ENCODE results near the gene MOB2.

Gene MOB2

GRCh38 chr11:1487091-1487850 is 692 bp upstream of the MOB2 start:
- DNase-seq (ENCODE audit: low read depth in 2 of 2), result no peak

- no peak for DNase-seq (ENCODE audit: low read depth in 2 of 2)
Measured at GRCh38 chr11:1485504-1485885, 1.1 kb downstream of the MOB2 start.

GRCh38 chr11:1484695-1485503 is 1.7 kb downstream of the MOB2 start:
- no peak for DNase-seq (ENCODE audit: low read depth in 2 of 2)

- no peak for DNase-seq (ENCODE audit: low read depth in 2 of 2)
Measured at GRCh38 chr11:1484061-1484671, 2.4 kb downstream of the MOB2 start.

GRCh38 chr11:1483445-1483961 is 3.1 kb downstream of the MOB2 start:
- DNase-seq (ENCODE audit: low read depth in 2 of 2), result no peak

GRCh38 chr11:1482581-1483444 is 3.8 kb downstream of the MOB2 start:
- no peak for DNase-seq (ENCODE audit: low read depth in 2 of 2)

GRCh38 chr11:1481861-1482441 is 4.6 kb downstream of the MOB2 start:
- DNase-seq (ENCODE audit: low read depth in 2 of 2), result no peak

GRCh38 chr11:1481483-1481825 is 5.1 kb downstream of the MOB2 start:
- DNase-seq (ENCODE audit: low read depth in 2 of 2), result no peak

- DNase-seq (ENCODE audit: low read depth in 2 of 2), result no peak
Measured at GRCh38 chr11:1480555-1481482, 5.8 kb downstream of the MOB2 start.

- no peak for DNase-seq (ENCODE audit: low read depth in 2 of 2)
Measured at GRCh38 chr11:1480191-1480554, 6.4 kb downstream of the MOB2 start.

- DNase-seq (ENCODE audit: low read depth in 2 of 2), result no peak
Measured at GRCh38 chr11:1479678-1480118, 6.9 kb downstream of the MOB2 start.

- DNase-seq (ENCODE audit: low read depth in 2 of 2), result no peak
Measured at GRCh38 chr11:1479006-1479677, 7.4 kb downstream of the MOB2 start.

- DNase-seq (ENCODE audit: low read depth in 2 of 2), result no peak
Measured at GRCh38 chr11:1478544-1478943, 8.0 kb downstream of the MOB2 start.

GRCh38 chr11:1478011-1478410 is 8.6 kb downstream of the MOB2 start:
- DNase-seq (ENCODE audit: low read depth in 2 of 2), result no peak

GRCh38 chr11:1476940-1477736 is 9.4 kb downstream of the MOB2 start:
- no peak for DNase-seq (ENCODE audit: low read depth in 2 of 2)

- no peak for DNase-seq (ENCODE audit: low read depth in 2 of 2)
Measured at GRCh38 chr11:1475841-1476240, 10.7 kb downstream of the MOB2 start.

- no peak for DNase-seq (ENCODE audit: low read depth in 2 of 2)
Measured at GRCh38 chr11:1473786-1474185, 12.8 kb downstream of the MOB2 start.

GRCh38 chr11:1473011-1473628 is 13.5 kb downstream of the MOB2 start:
- no peak for DNase-seq (ENCODE audit: low read depth in 2 of 2)
